HK-2 (cell line): ENCODE measurements around the gene CFAP221.

Experiments
- DNase-seq: peaks from one replicate; pipeline ENCODE4 v3.0.0-alpha.2; 2018; ENCODE audit not compliant: unreplicated experiment

The CFAP221 gene

GRCh38 chr2:119700866-119701265, 156.6 kb downstream of the CFAP221 start:
- no peak for DNase-seq

DNA sequence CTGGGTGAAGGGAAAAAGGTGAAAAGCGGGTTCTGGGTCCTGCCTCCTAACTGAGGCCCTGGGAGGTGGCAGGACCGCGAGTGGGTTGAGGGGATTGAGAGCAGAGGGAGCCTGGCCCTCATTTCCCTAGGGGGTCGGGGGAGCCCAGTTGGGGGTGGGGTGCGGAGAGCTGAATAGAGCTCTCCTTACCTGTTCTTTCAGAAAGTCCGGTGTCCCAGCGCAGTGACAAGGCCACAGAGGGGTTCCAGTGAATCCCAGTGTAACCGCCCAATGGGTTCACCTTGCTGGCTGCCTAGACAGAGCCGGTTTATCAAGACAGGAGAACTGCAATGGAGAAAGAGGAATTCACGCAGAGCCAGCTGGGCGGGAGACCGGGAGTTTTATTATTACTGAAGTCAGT, 157.1 kb downstream of the CFAP221 start:
- DNase-seq, result no peak

DNA sequence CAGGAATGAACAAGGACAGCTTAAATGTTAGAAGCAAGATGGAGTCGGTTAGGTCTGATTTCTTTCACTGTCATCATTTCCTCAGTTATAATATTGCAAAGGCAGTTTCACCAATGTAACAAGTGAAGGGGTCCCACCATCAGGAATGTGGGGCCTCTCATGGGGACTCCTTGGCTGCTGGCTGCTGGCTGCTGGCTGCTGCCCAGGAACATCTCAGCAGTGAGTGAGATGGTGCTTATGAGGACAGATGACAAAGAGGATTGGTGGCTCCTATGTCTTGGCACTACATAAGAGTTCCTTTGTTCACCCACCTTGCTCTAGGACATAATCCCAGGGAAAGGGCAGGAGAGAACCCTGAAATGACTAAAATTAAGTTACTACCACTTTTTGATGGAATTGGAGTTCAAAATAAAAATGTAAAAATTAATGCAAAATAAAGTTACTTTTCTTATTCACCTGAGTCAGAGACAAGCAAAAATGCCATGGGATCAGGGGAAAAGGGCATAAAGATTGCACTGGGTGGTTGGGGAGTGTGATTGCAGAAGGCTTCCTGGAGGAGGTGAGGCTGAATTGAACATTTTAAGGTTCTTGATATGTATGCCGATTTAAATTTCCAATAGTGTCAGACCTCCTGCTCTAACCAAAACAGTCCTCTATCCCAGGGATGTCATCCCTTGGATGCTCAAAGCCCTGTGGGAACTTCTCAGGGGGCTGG, 158.1 kb downstream of the CFAP221 start:
- DNase-seq, result no peak

- peak; percentile 79 for DNase-seq
These were observed 158.7 kb downstream of the CFAP221 start for GRCh38 chr2:119702918-119703401.

GRCh38 chr2:119703526-119703925, 159.3 kb downstream of the CFAP221 start:
- DNase-seq, result no peak

GRCh38 chr2:119704670-119705120, 160.4 kb downstream of the CFAP221 start:
- DNase-seq, result no peak

DNA sequence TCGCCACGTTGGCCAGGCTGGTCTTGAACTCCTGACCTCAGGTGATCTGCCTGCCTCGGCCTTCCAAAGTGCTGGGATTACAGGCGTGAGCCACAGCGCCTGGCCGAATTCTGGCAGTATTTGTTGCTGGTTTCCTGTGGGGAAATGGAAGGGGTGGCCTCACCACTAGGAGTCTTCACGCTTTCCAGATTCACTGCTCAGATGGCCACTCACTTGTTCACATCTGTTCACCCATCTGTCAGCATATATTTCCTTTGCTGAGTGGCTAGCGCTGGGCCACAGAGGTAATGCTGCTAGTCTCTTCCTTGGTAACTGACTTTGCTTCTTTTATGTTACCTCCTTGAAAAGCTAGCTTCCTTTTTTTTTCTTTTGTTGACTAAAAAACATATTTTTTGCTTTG, 162.0 kb downstream of the CFAP221 start:
- no peak for DNase-seq
